ENCODE results near the gene PLSCR2.

DNA sequence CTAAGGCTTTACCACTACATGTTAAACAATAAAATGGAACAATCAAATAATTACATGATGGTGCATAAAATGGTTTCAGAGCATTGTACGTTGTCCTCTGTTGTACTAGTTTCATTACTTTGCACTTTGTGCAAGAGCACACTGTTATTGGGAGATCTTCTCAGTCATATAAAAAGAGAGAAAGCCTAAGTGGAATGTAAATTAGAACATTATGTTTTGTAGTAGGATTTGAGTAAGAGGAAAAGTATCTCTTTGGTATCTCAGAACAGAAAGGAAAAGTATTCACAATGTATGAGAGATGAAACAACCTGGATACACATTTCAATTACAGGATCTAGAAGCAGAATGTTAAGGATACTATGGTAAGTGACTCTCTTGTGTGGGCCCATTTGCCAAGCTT is 26.9 kb upstream of the PLSCR2 start:
- TF ChIP-seq YY1 (IDR thresholded peaks at IDR 0.05; ENCODE audit: extremely low read depth, insufficient replicate concordance, low read depth, low read length) = no peak
- TF ChIP-seq, protein P1, sequence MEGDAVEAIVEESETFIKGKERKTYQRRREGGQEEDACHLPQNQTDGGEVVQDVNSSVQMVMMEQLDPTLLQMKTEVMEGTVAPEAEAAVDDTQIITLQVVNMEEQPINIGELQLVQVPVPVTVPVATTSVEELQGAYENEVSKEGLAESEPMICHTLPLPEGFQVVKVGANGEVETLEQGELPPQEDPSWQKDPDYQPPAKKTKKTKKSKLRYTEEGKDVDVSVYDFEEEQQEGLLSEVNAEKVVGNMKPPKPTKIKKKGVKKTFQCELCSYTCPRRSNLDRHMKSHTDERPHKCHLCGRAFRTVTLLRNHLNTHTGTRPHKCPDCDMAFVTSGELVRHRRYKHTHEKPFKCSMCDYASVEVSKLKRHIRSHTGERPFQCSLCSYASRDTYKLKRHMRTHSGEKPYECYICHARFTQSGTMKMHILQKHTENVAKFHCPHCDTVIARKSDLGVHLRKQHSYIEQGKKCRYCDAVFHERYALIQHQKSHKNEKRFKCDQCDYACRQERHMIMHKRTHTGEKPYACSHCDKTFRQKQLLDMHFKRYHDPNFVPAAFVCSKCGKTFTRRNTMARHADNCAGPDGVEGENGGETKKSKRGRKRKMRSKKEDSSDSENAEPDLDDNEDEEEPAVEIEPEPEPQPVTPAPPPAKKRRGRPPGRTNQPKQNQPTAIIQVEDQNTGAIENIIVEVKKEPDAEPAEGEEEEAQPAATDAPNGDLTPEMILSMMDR (IDR thresholded peaks at IDR 0.05 in 2 of 3, conservative IDR thresholded peaks at IDR 0.05 in 1 of 3; ENCODE audit: borderline replicate concordance in 1 of 3, insufficient read depth in 1 of 3, low read depth in 2 of 3, low read length in 2 of 3) = no peak
- no peak for TF ChIP-seq CEBPB (IDR thresholded peaks at IDR 0.05; ENCODE audit: low read depth)
- TF ChIP-seq, protein P2, sequence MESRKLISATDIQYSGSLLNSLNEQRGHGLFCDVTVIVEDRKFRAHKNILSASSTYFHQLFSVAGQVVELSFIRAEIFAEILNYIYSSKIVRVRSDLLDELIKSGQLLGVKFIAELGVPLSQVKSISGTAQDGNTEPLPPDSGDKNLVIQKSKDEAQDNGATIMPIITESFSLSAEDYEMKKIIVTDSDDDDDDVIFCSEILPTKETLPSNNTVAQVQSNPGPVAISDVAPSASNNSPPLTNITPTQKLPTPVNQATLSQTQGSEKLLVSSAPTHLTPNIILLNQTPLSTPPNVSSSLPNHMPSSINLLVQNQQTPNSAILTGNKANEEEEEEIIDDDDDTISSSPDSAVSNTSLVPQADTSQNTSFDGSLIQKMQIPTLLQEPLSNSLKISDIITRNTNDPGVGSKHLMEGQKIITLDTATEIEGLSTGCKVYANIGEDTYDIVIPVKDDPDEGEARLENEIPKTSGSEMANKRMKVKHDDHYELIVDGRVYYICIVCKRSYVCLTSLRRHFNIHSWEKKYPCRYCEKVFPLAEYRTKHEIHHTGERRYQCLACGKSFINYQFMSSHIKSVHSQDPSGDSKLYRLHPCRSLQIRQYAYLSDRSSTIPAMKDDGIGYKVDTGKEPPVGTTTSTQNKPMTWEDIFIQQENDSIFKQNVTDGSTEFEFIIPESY (IDR thresholded peaks at IDR 0.05; ENCODE audit: extremely low read depth, insufficient replicate concordance, low read length) = no peak
- no peak for TF ChIP-seq JUND (IDR thresholded peaks at IDR 0.05)
- no peak for TF ChIP-seq POLR2A (IDR thresholded peaks at IDR 0.05; ENCODE audit: borderline replicate concordance, extremely low read depth, insufficient read depth, insufficient read length)
